ENCODE measurements around the gene STAG1.
"Not testable (repeated sequence)": the region's sequence is repeated elsewhere in the genome, so short reads cannot be mapped to it uniquely, and the experiment has no call there.

The STAG1 gene

GRCh38 chr3:136380530-136380929, 371.6 kb downstream of the STAG1 start:
- DNase-seq, result no peak

DNA sequence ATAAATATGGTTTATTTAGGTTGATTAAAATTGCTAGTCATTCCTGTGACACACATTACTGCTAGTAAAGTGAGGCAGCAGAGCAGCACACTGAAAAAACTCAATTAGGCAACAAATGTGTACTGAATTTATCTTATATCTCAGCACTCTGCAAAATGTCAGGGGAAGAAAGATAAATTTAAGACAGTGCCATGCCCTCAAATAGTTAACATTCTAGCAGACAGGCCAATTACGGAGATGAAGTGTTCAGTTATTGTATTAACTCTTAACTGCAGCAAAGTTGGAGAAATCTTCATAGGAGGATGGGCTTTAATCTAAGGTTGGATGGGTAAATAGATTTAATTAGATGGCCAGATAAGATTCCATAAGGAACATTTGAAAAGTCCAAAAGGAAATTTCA, 374.2 kb downstream of the STAG1 start:
- DNase-seq, result no peak

DNA sequence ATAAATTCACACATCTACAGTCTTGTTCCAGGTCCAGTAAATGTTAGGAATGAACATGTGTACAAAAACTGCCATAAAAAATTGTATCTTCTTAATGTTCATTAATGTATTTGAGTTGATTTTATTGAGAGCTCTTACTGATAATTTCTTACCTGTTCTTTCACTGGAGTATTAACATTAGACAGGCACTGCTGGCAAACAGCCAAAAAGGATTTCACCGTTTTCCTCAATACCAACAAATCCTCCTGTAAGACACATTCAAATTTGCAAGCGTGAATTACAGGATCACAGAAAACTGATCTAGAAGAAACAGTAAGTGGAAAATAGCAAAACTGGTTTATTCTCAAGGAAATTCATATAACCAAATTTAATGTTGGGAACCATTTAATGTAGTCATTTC, 374.7 kb downstream of the STAG1 start:
- no peak for DNase-seq

- not testable (repeated sequence) for DNase-seq
Observed at GRCh38 chr3:136375800-136376199, 376.4 kb downstream of the STAG1 start.

DNA sequence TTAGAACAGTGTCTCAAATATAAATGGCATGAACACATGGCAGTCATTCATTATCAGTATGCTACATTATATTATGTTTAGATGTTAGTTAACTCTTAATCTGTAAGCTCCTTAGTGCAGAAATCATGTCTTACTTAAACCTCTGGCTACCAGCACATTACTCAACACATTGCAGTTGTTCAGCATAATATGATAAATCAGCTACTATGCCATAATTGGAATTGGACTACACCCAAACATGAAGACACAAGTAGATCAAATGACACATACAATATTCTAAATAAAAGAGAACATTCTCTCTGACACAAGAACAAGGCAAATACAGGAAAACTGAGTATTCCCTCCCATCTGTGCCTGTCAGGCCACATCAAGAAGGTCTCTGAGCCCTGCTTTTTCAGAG, 385.9 kb downstream of the STAG1 start:
- DNase-seq, result no peak

DNA sequence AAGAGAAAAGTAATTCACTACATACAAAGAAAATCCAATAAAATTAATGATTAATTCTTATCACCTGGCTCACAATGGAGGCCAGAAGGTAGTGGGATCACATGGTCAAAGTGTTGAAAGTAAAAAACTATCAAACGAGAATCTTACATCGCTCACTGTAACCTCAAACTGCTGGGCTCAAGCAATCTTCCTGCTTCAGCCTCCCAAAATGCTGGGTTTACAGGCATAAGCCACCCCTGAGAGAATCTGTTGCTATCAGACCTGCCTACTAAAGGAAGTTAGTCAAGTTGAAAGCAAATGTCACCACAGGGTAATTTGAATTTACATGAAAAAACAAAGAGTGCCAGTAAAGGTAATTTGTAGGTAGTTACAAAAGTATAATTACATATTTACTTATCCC, 398.7 kb downstream of the STAG1 start:
- DNase-seq, result no peak

GRCh38 chr3:136351905-136352304, 400.3 kb downstream of the STAG1 start:
- DNase-seq, result peak; percentile 26 to 31

GRCh38 chr3:136351351-136351750, 400.8 kb downstream of the STAG1 start:
- no peak for DNase-seq

DNA sequence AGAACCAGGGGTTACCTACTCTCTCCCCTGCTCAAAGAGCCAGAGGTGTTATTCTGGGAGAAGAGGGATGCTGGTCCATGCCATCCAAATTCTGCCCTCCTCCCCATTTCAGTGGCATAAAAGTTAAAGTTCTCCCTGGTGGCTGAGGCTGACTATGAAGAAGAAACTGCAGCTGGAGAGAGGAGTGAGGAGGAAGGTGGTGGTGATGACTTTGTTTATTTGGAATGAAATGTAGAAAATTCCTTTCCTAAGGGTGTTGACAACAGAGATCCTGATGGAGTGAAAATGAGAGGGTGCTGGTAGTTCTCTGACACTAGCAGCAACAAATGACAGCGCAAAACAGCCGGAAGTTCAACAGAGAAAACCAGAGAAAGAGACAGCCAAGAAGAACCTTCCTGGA, 401.6 kb downstream of the STAG1 start:
- no peak for DNase-seq

GRCh38 chr3:136350132-136350531, 402.0 kb downstream of the STAG1 start:
- DNase-seq, result no peak

GRCh38 chr3:136346486-136346885, 405.7 kb downstream of the STAG1 start:
- no peak for DNase-seq

DNA sequence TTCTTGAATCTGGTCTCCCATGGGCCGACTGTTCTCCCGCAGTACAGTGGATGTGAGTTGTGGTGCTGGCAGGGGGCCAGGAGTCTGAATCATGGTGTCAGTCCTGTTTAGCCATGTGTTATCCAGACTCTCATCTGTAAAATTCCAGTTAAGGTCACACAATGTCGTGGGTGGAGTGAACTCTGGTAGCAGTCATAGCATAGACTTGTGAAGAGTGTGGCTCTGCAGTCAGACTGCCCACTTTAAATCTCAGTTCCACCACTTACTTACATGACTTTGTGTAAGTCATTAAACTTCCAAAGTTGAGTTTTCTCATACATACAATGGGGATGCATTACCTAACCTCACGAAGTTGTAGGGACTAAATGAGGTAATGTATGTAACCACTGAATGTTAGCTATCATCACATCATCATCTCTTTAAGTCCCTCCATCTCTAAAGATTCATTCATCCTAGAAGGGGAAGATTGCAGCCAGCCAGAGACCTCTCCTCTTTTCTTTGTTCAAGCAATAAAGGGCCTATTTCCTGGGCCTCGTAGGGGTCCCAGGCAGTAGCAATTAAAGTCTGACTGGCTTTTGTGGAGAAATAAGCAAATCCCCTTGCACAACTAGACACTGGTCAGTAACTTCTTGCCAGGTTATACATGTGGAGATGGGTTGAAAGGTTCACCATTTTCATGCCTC, 408.2 kb downstream of the STAG1 start:
- DNase-seq, result no peak

DNA sequence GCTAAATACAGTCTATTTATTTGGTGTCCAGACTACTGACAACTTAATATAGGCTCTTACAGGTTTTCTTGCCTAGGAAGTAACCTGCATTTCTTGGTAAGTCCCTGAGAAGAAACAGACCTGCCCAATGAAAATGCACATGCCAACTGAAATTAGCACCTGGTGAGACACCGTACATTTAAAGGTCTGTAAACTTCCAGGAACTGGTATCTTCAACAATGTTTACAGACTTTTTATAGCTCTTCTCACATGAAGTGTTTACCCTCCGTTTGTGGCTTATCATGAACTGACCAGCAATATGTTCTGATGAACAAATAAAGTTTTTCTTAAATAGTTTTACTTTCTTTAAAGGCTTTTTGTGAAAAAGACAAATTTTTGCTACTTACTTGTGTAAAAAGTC, 408.7 kb downstream of the STAG1 start:
- no peak for DNase-seq

GRCh38 chr3:136336329-136337100, 415.7 kb downstream of the STAG1 start:
- no peak for DNase-seq

DNA sequence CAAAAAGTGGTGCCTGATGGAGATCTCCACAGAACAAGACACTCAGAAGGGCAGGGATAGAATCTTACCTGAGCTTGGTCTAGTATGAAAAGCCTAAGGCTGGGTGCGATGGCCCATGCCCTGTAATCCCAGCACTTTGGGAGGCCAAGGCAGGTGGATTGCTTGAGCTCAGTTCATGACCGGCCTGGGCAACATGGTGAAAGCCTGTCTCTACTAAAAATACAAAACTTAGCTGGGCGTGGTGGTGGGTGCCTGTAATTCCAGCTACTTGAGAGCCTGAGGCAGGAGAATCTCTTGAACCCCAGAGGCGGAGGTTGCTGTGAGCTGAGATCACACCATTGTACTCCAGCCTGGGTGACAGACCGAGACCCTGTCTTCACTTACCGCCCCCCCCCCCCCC, 417.5 kb downstream of the STAG1 start:
- not testable (repeated sequence) for DNase-seq

DNA sequence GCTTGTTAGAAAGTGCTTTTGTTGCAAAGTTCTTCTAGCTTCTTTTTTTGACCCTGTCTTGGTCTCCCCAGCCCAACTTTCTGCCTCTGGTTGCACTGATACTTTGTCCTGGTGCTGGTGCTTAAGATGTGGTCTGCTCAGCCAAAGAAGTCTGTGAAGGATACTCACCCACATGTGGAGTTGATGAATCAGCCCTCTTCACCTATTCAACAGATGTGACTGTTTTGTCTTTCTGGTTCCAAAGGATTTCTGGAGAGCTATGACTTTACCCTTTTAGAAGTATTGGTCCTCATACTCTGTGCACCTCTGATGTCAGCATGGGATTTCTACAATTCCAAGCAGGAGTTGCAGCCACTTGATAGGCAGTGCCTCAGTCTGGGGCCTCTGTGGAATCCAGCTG, 418.0 kb downstream of the STAG1 start:
- no peak for DNase-seq

GRCh38 chr3:136332776-136333175, 419.4 kb downstream of the STAG1 start:
- DNase-seq, result no peak

DNA sequence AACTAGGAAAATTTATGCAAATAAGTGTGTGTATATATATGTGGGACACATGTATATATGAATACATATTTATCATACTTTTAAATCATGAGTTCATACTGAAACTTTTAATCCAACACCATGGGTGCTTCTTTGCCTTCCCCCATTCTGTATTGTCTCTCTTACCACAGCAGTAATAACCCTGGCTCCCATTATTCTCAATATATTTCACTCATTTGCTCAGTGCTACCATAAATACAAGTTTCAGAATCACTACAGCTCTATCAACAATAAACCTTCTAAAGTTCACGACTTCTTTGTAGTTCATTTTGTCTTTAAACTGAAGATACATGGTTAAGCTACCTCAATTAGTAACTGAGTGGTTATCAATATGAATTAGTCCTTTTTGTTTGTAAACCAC, 419.9 kb downstream of the STAG1 start:
- no peak for DNase-seq

GRCh38 chr3:136330900-136331299, 421.3 kb downstream of the STAG1 start:
- no peak for DNase-seq

DNA sequence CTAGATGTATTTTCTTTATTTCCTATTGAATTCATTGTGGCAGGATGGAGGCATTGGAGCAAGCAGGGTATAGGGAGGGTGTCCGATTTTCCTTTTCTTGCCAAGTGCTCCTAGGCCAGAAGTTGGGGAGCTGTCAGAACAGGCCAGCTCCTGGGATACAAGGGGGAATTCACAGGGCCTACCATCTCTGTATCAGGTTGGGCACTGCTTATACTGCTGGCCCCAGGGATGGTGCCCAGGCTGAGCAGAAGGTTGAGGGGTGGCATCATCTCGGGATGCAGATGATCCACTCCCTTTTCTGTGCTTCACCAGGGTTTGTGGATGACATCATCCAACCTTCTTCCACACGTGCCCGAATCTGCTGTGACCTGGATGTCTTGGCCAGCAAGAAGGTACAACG, 422.6 kb downstream of the STAG1 start:
- no peak for DNase-seq

DNA sequence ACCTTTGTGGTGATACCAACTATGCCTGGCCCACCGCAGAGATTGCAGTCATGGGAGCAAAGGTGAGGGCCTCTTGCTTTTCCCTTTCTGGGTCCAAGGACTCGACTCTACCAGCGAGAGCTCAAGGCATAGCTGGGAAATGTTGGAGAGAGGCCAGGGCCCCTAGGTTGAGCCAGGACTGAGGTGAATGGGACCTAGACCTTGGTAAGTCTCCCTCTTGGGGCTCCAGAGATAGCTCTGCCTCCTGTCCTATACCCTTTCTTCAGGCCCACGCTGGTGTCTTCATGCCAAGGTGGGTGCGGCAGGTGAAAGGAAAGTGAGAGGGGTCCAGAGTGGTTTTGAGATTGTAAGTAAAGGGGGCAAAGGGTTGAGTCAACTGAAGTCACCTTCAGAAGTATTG, 424.5 kb downstream of the STAG1 start:
- no peak for DNase-seq

DNA sequence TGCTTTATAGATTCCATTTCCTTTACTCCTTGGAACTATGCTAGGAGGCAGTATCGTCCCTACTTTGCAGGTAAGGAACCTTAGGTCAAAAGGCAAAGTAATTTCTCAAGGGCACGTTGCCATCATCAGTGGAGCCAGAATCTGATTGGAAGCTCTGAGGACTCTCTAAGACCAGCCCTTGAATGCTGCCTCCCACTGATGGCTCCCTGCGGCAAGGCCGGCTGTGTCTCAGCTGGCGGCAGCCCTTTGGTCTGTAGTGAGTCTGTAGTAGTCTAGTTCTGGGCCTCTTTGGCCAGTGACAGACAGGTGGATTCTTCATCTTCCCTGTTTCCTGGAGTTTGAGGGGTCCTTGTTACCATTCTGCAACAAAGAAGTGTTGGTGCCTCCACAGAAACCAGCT, 425.9 kb downstream of the STAG1 start:
- no peak for DNase-seq

DNA sequence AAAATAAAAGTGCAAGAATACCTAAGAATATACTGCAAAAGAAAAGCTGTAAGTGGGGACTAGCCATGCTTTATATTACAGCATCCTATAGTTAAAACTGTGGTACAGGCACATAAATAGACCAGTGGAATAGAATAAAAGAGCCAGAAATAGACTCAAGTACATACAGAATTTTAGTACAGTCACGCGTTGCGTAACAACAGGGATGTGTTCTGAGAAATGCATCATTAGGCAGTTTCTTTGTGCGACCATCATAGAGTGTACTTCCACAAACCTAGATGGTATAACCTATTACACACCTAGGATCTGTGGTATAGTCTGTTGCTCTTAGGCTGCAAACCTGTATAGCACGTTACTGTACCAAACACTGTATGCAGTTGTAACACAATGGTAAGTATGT, 440.2 kb downstream of the STAG1 start:
- DNase-seq, result no peak

GRCh38 chr3:136311261-136311660, 440.9 kb downstream of the STAG1 start:
- DNase-seq, result no peak

GRCh38 chr3:136305879-136306278, 446.3 kb downstream of the STAG1 start:
- peak; percentile 82 to 83 for DNase-seq

Measured in AML-193 (cell line).